Measurements from ENCODE around the gene ZNF350.
"Not testable (repeated sequence)": the region's sequence is repeated elsewhere in the genome, so short reads cannot be mapped to it uniquely, and the experiment has no call there.

ZNF350 gene

DNA sequence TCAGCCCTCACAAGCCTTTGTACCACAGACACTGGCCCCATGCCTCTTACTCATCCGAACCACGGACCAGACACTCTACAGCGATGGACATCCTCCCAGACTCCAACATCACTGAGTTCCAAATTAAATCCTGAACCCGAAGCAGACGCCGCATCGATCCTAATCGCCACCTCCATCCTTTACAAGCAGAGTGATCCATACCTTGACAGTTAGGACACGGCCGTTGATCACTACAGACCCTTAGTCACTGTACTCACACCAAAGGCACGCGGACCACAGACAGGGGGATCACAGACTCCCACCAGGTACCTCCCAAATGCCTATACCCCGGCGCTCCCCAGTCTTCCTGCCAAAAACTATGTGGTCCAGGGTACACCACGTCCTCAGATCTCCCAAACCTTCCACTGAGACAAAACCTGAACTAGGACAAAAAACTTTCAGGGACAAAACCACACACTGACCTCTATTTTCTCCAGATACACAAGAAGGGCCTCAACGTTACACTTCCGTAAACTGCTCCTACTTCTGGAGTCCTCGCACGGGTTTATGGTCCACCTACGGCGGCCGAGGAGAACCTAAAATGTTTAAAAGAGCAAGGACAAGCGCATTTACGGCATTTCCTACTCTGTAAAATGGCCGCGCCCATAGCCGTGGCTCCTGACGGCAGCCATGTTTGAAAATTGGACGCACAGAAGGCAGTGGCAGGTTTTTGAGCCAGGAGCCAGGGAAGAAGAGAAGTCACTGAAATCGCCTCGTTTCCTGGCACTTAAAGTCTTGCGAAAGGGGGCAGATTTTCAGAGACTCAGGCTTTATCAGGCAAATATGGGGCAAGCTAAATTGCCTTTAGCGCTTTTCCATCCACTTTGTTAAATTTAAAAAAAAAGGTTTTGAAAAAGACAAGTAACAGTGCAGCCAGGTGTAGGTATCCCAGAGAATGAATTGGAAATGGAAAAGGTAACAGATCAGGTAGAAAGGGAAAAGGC lies at the start of gene ZNF350:
Gene ZNF350 (minus strand): TSS at position 532 of the 983 bp plus-strand sequence. CDS start 12,480 bp downstream, outside the sequence.
- DNase-seq = peak; percentile 87 to 91

DNA sequence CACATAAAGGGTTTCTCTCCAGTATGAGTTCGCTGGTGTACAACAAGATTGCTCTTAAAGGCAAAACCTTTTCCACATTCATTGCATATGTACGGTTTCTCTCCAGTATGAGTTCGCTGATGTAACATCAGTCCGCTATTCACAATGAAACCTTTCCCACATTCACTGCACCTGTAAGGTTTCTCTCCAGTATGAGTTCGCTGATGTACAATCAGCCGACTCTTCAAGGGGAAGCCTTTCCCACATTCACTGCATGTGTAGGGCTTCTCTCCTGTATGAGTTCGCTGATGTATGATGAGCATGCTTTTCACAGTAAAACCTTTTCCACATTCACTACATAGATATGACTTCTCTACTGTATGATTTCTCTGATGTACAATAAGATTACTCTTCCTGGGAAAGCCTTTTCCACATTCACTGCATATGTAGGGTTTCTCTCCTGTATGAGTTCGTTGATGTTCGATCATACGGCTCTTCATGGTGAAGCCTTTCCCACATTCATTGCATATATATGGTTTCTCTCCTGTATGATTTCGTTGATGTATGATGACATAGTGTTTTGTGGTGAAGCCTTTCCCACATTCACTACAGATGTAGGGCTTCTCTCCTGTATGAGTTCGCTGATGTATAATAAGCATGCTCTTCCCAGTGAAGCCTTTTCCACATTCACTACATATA lies 47.5 kb upstream of the ZNF350 start:
- DNase-seq = no peak

DNA sequence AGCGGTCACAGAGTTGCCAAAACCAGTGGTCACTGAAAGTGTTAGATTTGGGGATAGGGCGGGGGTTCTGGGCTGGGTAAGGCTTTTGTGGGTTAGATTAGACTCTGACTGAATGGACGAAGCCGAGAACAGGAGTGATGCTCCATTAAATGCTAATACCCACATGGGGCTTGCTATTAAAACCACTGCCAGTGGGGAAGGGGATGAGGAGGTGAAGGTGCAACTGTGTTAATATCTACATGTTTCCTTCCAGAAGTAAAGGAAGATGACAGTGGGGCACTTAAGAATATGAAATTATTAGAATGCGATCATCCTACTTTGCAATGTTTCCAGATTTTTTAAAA lies 42.1 kb upstream of the ZNF350 start:
- no peak for DNase-seq

DNA sequence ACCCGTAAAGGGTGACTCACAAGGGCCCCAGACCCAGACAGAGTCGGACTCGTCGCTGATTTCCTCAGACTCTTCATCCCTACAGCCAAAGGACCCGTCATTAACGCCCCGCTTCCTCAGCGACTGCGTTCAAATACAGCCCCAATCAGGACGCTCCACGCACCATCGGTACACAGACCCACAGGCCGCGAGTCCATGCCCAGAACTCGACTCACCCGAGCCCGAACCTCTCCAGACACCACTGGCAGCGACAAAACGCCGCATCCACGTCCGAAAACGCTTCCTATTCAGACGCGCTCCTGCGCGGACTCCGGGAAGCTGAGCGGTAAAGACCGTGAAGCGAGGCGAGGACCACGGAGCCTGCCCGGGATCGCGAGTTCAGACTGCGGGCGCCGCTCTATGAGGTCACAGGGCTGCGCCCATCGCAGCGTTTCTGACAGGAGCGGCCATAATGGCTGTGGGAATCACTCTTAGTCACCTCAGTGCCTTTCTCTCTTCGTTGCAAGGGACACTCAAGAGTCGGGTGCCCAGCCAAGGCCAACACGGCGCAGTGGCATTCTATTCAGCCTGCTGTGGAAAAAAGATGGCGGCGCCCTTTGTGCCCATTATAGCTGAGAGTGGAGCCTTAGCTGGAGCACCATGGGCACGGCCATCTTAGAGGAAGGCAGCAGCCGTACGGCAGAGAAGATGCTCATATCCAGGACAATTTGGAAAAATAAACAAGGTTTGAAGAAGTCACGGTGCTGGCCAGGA lies 41.6 kb upstream of the ZNF350 start, which contains the start of gene ZNF614:
Gene ZNF614 (minus strand): TSS at position 353 of the 753 bp plus-strand sequence. CDS start 2,634 bp downstream, outside the sequence.
- DNase-seq = peak; percentile 78 to 98

DNA sequence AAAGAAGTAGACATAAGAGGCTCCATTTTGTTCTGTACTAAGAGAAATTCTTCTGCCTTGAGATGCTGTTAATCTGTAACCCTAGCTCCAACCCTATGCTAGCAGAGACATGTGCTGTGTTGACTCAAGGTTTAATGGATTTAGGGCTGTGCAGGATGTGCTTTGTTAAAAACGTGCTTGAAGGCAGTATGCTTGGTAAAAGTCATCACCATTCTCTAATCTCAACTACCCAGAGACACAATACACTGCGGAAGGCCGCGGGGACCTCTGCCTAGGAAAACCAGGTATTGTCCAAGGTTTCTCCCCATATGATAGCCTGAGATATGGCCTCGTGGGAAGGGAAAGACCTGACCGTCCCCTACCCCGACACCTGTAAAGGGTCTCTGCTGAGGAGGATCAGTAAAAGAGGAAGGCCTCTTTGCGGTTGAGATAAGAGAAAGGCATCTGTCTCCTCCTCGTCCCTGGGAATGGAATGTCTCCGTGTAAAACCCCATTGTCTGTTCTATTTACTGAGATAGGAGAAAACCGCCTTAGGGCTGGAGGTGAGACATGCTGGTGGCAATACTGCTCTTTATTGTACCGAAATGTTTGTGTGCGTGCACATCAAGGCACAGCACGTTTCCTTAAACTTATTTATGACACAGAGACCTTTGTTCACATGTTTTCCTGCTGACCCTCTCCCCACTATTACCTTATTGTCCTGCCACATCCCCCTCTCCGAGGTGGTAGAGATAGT lies 39.8 kb upstream of the ZNF350 start:
- not testable (repeated sequence) for DNase-seq

DNA sequence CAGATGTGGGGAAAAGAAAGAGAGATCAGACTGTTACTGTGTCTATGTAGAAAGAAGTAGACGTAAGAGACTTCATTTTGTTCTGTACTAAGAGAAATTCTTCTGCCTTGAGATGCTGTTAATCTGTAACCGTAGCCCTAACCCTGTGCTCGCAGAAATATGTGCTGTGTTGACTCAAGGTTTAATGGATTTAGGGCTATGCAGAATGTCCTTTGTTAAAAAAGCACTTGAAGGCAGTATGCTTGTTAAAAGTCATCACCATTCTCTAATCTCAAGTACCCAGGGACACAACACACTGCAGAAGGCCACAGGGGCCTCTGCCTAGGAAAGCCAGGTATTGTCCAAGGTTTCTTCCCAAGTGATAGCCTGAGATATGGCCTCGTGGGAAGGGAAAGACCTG lies 37.8 kb upstream of the ZNF350 start:
- not testable (repeated sequence) for DNase-seq

DNA sequence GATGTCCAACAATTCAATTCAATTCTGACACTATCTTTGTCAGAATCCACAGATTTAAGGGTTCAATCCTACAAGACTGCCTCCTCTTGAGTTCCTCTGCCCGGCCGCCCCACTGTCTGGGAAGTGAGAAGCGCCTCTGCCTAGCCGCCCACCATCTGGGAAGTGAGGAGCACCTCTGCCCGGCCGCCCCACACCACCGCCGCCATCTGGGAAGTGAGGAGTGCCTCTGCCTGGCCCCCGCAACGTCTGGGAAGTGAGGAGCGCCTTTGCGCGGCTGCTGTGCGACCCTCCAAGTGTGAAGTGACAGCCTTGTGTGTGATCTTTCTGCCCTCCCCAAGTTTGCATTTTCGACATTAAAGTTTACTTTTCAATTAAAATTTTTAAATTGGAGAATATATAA lies 35.6 kb upstream of the ZNF350 start:
- no peak for DNase-seq

DNA sequence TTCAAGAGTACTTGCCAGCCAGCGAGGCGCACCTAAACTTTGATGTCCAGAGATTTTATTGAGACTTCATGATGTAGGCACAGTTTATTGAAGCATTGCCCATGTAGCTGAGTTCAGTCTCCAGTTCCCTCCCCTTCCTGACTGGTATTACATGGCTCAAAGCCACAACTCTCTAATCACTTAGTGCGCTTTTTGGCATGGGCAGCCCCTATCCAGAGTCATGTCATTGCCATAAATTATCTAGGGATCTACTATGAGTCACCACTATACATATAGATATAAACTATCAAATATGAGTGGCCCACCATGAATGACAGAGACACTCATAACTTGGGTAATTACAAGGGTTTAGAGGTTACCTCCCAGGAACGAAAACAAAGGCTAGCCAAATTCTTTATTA lies 33.9 kb upstream of the ZNF350 start:
- DNase-seq = no peak

DNA sequence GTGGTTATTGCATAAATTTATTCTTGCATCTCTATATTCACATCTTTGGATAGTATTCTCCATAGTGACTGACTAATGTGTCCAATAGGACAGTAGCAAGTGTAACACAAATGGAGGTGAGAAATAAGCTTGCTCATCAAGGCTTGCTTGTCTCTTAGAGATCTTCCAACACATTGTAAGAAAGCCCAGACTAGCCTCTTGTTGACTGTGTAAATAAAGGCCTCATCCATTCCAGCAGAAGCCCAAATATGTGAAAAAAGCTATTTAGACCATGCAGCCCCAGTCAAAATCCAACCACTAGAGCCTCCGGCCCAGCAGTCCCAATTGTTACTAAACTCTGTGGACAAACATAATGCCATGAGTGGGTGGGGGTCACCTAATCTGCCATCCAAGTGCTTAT lies 24.0 kb upstream of the ZNF350 start:
- DNase-seq = no peak

DNA sequence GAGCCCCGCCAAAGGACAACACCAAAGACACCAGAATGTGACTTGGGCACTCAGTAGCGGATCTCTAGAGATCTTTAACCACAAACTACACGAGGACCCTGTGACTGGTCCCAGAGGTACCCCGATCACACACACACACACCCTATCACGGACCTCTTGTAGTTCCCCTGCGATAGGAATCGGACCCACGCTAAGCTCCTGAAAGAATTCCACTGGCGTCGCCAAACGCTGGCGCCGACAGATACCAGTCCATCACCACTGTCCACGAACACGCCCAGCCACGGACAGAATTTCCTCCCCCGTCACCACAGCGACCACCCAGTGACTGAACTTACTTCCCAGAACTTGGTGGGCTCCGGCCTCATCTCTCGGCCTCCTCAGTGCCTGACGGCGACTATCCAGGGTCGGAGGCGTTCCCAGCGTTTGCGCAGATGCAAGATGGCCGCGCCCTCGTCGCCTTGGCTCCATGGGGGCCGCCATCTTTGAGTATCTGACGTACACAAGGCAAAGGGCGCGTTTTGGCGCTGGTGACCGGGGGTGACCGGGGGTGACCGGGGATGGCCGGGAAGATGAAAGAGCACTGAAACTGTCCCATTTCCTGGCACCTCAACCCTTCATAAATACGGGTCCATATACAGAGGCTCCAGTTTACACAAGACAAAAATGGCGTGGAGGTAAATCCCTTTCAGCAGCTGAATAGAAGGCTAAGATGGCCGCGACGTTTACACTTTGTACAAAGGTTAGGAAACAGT lies 21.3 kb upstream of the ZNF350 start, which contains the start of gene ZNF615:
Gene ZNF615 (minus strand): TSS at position 406 of the 752 bp plus-strand sequence. CDS start 4,500 bp downstream, outside the sequence.
- peak; percentile 70 to 82 for DNase-seq

DNA sequence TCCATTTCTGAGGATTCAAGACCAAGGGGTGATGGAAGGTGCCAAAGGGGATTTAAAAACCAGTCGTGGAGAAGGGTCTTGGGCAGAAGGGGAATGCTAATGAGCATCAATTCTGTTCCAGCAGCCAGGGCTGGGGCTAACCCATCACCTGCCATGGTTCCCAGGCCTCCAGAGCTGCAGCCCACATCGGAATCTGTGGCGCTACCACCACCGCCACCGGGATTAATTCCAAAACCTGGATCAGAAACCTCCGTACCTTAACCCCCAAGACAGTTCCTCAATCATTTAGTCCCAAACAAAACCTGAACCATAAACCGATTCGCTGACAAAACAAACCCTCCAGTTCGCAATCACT lies 20.8 kb upstream of the ZNF350 start:
- DNase-seq = no peak

DNA sequence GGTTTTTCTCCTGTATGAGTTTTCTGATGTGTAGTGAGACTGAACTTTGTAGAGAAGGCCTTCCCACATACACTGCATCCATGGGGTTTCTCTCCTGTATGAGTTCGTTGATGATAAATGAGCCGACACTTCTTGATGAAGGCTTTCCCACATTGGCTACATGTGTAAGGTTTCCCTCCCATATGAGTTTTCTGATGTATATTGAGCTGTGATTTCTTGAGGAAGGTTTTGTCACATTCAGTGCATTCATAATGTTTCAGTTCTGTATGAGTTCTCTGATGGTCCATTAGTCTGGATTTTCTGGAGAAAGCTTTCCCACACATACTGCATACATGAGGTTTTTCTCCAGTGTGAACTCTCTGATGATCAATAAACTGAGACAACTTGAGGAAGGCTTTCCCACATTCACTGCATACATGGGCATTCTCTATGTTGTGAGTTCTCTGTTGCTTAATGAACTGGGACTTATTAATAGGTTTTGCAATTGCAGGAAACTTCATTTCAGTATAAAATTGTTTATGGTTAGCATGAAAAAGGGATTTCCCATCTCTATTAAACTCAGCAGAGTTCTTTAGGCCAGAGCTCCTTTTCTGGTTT lies 7.5 kb upstream of the ZNF350 start:
- no peak for DNase-seq

DNA sequence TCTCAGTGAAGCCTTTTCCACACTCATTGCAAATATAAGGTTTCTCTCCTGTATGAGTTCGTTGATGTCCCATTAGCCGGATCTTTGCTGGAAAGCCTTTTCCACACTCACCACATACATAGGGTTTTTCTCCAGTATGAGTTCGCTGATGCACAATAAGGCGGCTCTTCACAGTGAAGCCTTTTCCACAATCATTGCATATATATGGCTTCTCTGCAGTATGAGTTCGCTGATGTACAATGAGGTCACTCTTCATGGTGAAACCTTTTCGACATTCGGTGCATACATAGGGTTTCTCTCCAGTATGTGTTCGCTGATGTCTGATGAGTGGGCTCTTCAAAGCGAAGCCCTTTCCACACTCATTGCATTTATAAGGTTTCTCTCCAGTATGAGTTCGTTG lies 6.8 kb upstream of the ZNF350 start:
- no peak for DNase-seq

DNA sequence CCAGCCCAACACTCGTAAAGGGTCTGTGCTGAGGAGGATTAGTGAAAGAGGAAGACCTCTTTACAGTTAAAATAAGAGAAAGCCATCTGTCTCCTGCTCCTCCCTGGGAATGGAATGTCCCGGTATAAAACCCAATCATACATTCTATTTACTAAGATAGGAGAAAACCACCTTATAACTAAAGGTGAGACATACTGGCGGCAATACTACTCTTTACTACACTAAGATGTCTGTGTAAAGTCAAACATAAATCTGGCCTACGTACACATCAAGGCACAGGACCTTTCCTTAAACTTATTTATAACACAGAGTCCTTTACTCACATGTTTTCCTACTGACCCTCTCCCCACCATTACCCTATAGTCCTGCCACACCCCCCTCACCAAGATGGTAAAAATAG lies 3.3 kb downstream of the ZNF350 start:
- DNase-seq = no peak

DNA sequence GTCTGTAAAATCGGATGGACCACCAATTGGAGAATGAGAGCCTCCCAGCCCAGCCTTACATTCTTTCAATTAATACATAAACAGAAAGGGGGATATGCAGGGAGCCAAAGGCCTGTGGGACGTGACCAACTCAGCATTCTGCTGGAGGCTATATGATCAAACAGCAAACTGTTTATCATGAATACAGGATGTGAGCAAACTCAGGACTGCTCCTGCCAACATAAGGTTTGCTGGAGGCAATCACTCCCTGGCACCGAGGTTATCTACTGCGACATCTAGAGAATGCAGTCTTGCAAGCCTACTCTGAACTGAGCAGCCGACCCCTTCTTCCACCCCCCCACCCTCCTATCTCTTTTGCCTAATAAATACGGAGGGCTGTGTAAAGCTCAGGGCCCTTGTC lies 5.7 kb downstream of the ZNF350 start:
- not testable (repeated sequence) for DNase-seq

DNA sequence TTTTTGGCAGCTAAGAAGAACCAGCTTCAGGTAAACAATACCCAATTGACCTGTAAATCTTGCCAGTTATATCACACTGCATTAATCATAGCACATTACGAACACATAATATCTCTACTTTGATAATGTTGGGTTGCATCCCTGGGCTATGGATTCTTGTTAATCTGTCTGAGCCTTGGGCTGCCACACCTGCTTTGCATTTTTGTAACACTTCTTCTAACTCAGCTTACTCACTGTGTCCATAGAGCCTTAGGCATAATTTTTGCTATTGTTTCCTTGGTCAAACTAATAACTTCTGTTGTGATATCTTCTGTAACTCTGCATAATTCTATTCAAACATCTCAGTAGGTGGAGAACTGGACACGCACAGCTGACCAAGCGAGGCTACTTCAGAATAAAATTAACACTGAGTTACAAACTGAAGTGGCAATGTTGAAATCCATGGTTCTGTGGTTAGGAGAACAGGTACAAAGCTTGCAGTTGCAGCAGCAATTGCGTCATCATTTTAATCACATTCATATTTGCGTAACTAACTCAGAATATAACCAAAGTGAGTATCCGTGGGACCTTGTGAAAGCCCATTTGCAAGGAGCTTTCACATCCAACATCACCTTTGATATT lies 6.4 kb downstream of the ZNF350 start:
- no peak for DNase-seq

DNA sequence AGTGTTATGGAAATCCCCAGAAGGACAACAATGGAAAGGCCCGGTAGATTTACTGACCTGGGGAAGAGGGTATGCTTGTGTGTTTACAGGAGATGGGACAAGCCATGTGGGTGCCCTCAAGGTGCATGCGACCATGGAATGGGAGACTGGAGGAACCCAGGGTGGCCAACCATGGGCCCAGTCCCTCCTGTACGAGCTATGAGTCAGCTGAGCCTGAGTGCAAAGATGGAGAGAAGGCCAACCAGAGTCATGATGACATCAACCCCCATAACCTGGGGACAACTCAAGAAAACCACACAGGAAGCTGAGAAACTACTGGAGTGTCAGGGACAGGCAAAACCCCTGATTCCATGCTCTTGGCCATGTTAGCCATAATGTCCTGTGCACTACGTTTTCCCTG lies 7.8 kb downstream of the ZNF350 start:
- DNase-seq = no peak

DNA sequence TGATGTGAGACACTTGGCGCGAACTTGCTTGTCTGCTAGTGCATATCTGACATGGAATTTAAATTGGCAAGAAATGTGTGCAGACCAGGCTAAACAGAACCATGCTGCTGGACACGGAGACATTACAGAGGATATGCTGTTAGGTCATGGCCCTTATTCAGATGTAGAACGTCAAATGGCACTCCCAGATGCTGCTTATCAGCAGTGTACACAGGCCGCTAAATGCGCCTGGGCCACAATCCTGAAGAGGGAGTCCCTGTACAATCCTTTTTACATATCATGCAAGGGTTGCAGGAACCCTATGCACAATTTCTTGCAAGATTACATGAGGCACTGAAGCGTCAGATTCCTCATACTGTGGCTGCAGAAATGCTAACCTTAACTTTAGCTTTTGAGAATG lies 9.3 kb downstream of the ZNF350 start:
- DNase-seq = no peak

DNA sequence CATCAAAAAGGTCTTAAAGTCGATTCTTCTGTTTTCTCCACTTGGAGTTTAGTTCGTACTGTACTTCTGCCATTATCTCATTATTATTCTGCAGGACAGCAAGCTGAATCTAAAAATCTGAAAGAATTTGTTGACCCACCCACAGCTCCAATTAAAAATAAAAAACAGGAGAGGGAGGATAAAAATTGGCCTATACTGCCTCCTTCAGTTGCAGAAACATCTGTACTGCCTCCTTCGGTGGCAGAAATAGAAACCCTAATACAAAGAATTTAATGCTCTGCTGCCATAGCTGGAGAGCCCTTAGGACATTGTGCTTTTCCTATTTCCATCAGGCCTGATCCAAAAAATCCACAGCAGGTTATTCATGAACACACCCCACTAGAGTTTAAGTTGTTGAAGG lies 9.8 kb downstream of the ZNF350 start:
- DNase-seq = no peak

DNA sequence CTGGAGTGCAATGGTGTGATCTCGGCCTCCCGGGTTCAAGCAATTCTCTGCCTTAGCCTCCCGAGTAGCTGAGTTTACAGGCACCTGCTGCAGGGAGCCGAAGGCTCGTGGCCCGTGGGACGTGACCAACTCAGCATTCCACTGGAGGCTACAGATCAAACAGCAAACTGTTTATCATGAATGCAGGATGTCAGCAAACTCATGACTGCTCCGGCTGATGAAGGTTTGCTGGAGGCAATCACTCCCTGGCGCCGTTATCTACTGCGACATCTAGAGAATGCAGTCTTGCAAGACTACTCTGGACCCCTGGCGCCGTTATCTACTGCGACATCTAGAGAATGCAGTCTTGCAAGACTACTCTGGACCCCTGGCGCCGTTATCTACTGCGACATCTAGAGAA lies 10.9 kb downstream of the ZNF350 start:
- DNase-seq = not testable (repeated sequence)

DNA sequence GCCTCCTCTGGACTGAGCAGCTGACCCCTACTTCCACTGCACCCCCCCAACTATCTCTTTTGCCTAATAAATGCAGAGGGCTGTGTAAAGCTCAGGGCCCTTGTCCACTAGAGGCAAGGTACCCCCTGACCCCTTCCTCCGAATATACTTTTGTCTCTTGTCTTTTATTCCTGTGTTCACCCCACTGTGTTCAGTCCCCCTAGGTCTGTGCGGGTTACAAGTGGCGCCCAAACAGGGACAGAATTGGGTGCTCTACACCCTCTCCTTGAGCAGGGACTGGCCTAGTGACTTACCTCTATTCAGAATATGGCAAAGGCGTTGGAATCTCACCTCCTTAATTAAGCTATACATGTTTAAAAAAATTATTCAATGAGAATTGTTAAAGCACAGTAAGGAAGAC lies 15.0 kb downstream of the ZNF350 start:
- no peak for DNase-seq
